Measurements from ENCODE around the gene RNF208. TPM values are rescaled to one million over a fixed set of nuclear protein-coding genes. Genes with fewer than 3 reads are reported as not detected.

RNF208 gene
- total and polyA plus RNA-seq, 2 donors (not counting 1 experiment from before 2014, with no cell fraction given), result 1.1 to 1.4 TPM

GRCh38 chr9:137221506-137222111, 431 bp downstream of the RNF208 start:
- no peak overlapping the region for H3K27ac ChIP-seq (ENCODE audit: low read length in 2 of 2)
- CTCF ChIA-PET, result interaction anchor here (2.1 to 7.0 kb wide), 2 partner anchors 17 to 103 kb away, joined by 9 to 76 read pairs; partner anchors contain the start of gene TUBB4B
- peaks cover 9 to 25% of the 10 kb centered on the region in 2 donors for H3K4me1 ChIP-seq (ENCODE audit: control insufficient read depth in 2 of 2, insufficient read depth in 2 of 2, low read length in 2 of 2)
- peak overlapping the region; percentile 42 for H3K9ac ChIP-seq (ENCODE audit: low read length)
- peaks cover 0 to 2% (median 0%) of the 10 kb centered on the region in 4 experiments for H3K27me3 ChIP-seq (replicated peaks in 1 of 4; ENCODE audit: control extremely low read depth in 1 of 4, control insufficient read depth in 3 of 4, insufficient read depth in 4 of 4, low read length in 3 of 4)
- no peak for TF ChIP-seq EZH2 (IDR thresholded peaks at IDR 0.05; ENCODE audit: borderline replicate concordance, insufficient read depth, low read depth, low read length, poor library complexity, severe bottlenecking)
- TF ChIP-seq, protein P1, sequence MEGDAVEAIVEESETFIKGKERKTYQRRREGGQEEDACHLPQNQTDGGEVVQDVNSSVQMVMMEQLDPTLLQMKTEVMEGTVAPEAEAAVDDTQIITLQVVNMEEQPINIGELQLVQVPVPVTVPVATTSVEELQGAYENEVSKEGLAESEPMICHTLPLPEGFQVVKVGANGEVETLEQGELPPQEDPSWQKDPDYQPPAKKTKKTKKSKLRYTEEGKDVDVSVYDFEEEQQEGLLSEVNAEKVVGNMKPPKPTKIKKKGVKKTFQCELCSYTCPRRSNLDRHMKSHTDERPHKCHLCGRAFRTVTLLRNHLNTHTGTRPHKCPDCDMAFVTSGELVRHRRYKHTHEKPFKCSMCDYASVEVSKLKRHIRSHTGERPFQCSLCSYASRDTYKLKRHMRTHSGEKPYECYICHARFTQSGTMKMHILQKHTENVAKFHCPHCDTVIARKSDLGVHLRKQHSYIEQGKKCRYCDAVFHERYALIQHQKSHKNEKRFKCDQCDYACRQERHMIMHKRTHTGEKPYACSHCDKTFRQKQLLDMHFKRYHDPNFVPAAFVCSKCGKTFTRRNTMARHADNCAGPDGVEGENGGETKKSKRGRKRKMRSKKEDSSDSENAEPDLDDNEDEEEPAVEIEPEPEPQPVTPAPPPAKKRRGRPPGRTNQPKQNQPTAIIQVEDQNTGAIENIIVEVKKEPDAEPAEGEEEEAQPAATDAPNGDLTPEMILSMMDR (IDR thresholded peaks at IDR 0.05), result no peak
- POLR2A ChIA-PET, result interaction anchor here (2.7 kb wide), 1 partner anchor 16 kb away, joined by 10 read pairs; the partner anchor contains the start of genes NDOR1 and TMEM203
- H3K9me3 Mint-ChIP-seq (ENCODE audit: insufficient read depth), result no peaks in the 10 kb centered on the region
- no peak overlapping the region for H3K27ac Mint-ChIP-seq
- 11% methylated on average over 61 of the region's 61 CpGs for WGBS (ENCODE audit: insufficient coverage)
- peak overlapping the region; percentile 58 for H2AFZ ChIP-seq (ENCODE audit: insufficient read depth, low read depth, low read length, poor library complexity, severe bottlenecking)
- H3K4me2 ChIP-seq (replicated peaks; ENCODE audit: low read depth, low read length, poor library complexity, severe bottlenecking), result peak overlapping the region; percentile 95
- H4K20me1 ChIP-seq (ENCODE audit: control insufficient read depth, insufficient read depth, low read length, poor library complexity, severe bottlenecking), result no peaks in the 10 kb centered on the region
- peak; percentile 33 for DNase-seq
- H3K4me3 ChIP-seq (ENCODE audit: control extremely low read depth in 1 of 5, extremely low read depth in 1 of 5, insufficient read depth in 1 of 5, low read depth in 2 of 5, low read length in 4 of 5), result peak overlapping the region in 3 of 5 experiments; percentile 11 to 21 (median 14)
- intact Hi-C loops (cut with micrococcal nuclease), result loop anchor here (5.0 kb wide), 1 partner anchor 386 kb away; the partner anchor contains the start of gene ARRDC1
- H3K4me1 Mint-ChIP-seq, result peaks cover 12% of the 10 kb centered on the region
- no peaks in the 10 kb centered on the region for H3K79me2 ChIP-seq (ENCODE audit: control insufficient read depth, insufficient read depth, low read length)
- H3K36me3 ChIP-seq (replicated peaks in 1 of 2; ENCODE audit: control extremely low read depth in 1 of 2, control insufficient read depth in 1 of 2, extremely low read depth in 1 of 2, insufficient read depth in 2 of 2, low read length in 1 of 2), result no peaks in the 10 kb centered on the region
- ATAC-seq (ENCODE audit: low read depth), result no peak
- no peaks in the 10 kb centered on the region for H3K9me3 ChIP-seq (ENCODE audit: control extremely low read depth in 1 of 3, control insufficient read depth in 2 of 3, insufficient read depth in 1 of 3, low read length in 2 of 3)
- no peaks in the 10 kb centered on the region for H3K27me3 Mint-ChIP-seq
- H3K4me3 Mint-ChIP-seq, result peak overlapping the region; percentile 32

DNA sequence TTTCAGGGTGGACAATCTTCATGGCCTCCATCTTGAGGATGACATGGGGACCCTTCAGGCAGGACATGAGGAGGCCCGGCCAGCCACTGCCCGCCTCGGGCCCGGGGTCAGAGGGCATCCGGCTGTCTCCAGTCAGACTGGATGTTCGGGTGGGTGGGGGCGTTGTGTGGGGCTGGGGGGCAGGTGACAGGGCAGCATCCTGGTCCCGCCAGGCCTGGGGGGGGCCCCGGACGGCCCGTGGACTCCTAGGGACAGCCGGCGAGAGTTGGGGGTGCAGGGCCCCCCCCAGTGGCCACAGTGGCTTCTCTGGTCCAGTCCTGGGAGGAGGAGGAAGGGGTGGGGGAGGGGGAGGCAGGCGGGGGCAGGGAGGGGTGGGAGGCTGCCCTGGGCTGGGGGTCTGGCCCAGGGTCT, 940 bp downstream of the RNF208 start:
- Mint-ChIP-seq H3K4me3 (peak overlapping the region; percentile 57), H3K4me1 (peaks cover 12% of the 10 kb centered on the region), H3K9me3 (ENCODE audit: insufficient read depth) (no peaks in the 10 kb centered on the region), H3K27ac (no peak overlapping the region), H3K27me3 (no peaks in the 10 kb centered on the region)
- DNase-seq, result no peak
- CTCF ChIA-PET, result no interaction called here
- Histone ChIP-seq H3K4me1 (ENCODE audit: control insufficient read depth in 2 of 2, insufficient read depth in 2 of 2, low read length in 2 of 2) (peaks cover 9 to 25% of the 10 kb centered on the region in 2 donors), H3K4me3 (ENCODE audit: control extremely low read depth in 1 of 5, extremely low read depth in 1 of 5, insufficient read depth in 1 of 5, low read depth in 2 of 5, low read length in 4 of 5) (no peak overlapping the region), H2AFZ (ENCODE audit: insufficient read depth, low read depth, low read length, poor library complexity, severe bottlenecking) (no peak overlapping the region), H3K79me2 (ENCODE audit: control insufficient read depth, insufficient read depth, low read length) (no peaks in the 10 kb centered on the region), H3K36me3 (replicated peaks in 1 of 2; ENCODE audit: control extremely low read depth in 1 of 2, control insufficient read depth in 1 of 2, extremely low read depth in 1 of 2, insufficient read depth in 2 of 2, low read length in 1 of 2) (no peaks in the 10 kb centered on the region), H3K27ac (ENCODE audit: low read length in 2 of 2) (no peak overlapping the region), H3K9me3 (ENCODE audit: control extremely low read depth in 1 of 3, control insufficient read depth in 2 of 3, insufficient read depth in 1 of 3, low read length in 2 of 3) (no peaks in the 10 kb centered on the region), H3K4me2 (replicated peaks; ENCODE audit: low read depth, low read length, poor library complexity, severe bottlenecking) (peak overlapping the region; percentile 95), H3K9ac (ENCODE audit: low read length) (no peak overlapping the region), H3K27me3 (replicated peaks in 1 of 4; ENCODE audit: control extremely low read depth in 1 of 4, control insufficient read depth in 3 of 4, insufficient read depth in 4 of 4, low read length in 3 of 4) (peaks cover 0 to 2% (median 0%) of the 10 kb centered on the region in 4 experiments), H4K20me1 (ENCODE audit: control insufficient read depth, insufficient read depth, low read length, poor library complexity, severe bottlenecking) (no peaks in the 10 kb centered on the region)
- WGBS (ENCODE audit: insufficient coverage), result 97% methylated on average over 6 of the region's 14 CpGs
- POLR2A ChIA-PET, result no interaction called here
- TF ChIP-seq EZH2 (IDR thresholded peaks at IDR 0.05; ENCODE audit: borderline replicate concordance, insufficient read depth, low read depth, low read length, poor library complexity, severe bottlenecking), result no peak
- TF ChIP-seq, protein P1 (IDR thresholded peaks at IDR 0.05), result no peak
- intact Hi-C loops (cut with micrococcal nuclease), result loop anchor here (5.0 kb wide), 1 partner anchor 386 kb away; the partner anchor contains the start of gene ARRDC1
- ATAC-seq (ENCODE audit: low read depth), result no peak

Measured in B cell (primary cell).